GM21737 (cell line): ENCODE results near the gene ZNF662.

Experiments used
- ATAC-seq: cut with Tn5 transposase; IDR thresholded peaks from one replicate; pipeline ENCODE4 v1.9.1; 2021; ENCODE audit warnings: mild to moderate bottlenecking, moderate library complexity; ENCODE audit not compliant: unreplicated experiment

Gene ZNF662

DNA sequence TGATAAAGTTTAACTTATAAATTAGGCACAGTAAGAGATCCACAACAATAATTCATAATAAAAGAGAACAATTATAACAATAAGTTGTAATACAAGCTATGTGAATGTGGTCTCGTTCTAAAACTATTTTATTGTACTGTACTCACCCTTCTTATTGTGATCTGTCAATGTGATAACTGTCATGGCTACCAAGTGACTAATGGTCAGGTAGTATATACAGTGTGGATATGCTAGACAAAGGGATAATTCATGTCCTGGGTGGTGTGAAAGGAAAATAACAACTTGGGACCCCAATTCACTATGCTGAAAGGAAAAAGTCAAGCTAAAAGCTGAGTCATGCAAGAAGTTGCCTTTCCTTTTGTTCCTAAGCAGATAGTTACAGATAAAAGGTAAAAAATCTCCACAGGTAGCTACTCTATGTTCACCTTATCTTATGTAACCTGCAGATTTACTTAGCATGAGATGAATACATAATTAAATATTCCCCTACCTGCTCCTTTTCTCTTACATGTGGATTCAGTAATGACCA, 19.6 kb upstream of the ZNF662 start:
- ATAC-seq: no peak

DNA sequence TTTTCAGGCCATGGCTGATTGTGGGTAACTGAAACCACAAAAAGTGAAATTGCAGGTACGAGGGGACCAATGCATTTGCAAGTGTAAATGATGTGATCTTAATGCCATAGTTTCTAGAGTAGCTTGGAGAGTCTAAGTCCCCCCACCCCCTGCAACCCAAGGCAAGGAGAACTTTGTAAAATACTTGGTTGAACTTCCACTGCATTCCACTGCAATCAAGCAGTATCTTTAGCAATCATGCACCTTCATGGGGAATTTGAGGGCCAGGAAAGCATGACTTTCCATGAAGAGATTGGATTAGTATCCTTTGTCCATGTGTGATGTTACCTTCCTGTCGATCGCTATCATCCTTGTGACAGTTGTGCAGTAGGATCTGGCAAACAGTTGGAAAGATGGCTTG, 18.9 kb upstream of the ZNF662 start:
- no peak for ATAC-seq

DNA sequence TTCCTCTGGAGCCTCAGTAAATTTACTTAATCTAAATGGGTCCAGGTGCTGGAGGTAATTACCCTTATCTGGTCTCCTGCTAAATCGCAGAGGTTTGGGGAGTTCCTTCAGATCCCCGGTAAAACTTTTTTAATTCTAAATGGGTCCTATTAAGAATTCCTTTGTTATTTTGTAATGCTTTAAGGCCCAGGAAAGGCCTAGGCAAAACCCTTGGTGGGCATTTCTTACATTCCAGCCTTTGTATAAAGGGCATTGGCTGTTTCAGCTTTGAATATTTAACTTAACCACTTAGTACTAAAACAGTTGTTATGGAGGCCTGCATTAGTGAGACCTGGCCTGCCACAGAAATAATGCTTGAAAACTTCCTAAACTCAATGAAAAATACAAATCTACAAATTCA, 14.9 kb upstream of the ZNF662 start:
- ATAC-seq: no peak

DNA sequence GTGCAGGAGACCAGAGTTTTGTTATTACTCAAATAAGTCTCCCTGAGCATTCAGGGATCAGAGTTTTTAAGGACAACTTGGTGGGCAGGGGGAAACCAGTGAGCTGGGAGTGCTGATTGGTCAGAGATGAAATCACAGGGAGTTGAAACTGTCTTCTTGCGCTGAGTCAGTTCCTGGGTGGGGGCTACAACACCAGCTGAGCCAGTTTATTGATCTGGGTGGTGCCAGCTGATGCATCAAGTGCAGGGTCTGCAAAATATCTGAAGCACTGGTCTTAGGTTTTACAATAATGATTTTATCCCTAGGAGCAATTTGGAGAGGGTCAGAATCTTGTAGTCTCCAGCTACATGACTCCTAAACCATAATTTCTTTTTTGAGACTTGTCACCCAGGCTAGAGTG, 13.8 kb upstream of the ZNF662 start:
- ATAC-seq: no peak

DNA sequence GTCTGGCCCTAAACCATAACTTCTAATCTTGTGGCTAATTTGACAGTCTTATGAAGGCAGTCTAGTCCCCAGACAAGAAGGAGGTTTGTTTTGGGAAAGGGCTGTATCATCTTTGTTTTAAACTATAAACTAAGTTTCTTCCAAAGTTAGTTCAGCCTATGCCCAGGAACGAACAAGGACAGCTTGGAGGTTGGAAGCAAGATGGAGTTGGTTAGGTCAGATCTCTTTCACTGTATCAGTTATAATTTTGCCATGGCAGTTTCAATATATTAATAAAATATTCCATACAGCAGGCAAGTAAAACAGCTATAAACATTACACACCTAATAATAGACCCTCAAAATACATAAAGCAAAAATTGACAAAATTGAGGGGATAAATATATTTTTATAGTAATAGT, 13.1 kb upstream of the ZNF662 start:
- no peak for ATAC-seq

DNA sequence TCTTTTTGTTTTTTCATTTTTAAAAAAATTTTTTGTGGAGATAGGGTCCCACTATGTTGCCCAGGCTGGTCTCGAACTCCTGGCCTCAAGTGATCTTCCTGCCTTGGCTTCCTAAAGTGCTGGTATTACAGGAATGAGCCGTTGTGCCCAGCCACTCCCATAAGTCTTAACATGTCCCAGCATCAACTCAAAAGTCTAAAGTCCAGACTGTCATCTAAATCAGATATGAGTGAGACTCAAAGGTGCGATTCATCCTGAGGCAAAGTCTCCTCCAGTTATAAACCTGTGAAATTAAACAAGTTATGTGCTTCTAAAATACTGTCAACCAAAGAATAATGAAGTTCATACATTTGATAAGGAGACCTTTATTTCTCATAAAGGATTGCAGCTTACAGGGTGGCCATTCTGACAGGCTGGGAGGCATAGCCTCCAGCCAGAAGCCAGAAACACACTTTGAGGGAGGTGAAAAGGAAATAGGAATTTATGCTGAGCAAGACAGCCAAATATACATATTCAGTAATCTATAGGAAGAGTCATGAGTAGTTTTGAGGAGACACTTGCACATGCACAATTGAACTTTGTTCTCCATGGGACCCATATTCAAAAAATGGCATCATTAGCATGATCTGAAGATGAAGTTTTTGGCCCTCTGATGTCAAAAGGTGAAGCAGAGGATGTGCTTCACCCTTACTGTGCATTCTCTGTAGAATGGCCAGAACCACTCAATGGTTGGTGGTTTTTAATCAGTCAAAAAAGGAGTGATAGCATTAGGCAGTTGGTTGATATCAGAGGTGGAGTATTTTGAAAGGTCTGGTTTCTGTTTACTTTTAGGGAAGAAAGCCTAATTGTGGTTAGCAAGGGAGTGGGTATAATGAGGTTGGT, 11.0 kb upstream of the ZNF662 start:
- ATAC-seq: no peak

DNA sequence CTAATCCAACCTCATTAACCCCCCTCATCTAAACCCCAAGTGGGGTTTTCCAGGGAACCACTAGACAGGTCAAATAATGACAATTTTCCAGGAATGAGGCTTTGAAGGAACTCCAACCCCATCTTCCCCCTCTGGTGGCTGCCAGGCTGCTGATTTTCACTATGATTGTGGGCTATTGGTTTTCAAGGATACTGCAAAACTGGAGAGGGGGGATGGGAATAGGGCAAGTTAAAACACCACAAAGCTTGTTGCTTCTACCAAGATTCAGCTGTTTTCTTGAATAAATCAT, 10.4 kb upstream of the ZNF662 start:
- no peak for ATAC-seq

DNA sequence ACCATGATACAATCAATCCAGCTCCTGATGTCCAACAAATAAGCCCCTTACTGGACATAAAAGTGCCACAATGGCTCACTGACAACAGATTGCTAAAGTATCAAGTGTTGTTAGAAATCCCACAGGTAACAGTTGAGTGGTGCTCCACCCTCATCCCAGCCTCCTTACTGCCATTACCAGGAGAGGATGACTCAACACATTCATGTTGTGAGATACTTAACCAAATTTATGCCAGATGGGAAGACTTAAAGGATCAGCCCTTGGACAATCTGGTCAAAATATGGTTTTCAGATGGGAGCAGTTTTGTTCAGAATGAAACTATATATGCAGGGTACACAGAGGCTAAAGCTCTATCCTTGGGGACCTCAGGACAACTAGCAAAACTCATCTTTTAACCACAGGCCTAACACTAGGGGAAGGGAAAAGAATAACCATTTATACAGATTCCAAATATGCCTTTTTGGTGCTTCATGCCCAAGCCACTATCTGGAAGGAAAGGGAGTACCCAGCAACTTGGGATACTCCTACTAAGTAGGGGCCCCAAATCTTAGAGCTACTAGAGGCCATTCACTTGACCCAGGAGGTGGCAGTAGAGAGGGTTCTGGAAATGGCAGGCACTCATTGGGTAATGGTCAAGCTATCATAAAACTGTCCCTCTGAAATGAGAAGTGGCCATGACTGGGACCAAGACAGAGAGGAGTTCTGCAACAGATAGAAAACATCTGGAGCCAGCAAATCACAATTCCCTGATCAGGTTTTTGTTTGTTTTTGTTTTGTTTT, 6.9 kb upstream of the ZNF662 start:
- ATAC-seq: no peak

DNA sequence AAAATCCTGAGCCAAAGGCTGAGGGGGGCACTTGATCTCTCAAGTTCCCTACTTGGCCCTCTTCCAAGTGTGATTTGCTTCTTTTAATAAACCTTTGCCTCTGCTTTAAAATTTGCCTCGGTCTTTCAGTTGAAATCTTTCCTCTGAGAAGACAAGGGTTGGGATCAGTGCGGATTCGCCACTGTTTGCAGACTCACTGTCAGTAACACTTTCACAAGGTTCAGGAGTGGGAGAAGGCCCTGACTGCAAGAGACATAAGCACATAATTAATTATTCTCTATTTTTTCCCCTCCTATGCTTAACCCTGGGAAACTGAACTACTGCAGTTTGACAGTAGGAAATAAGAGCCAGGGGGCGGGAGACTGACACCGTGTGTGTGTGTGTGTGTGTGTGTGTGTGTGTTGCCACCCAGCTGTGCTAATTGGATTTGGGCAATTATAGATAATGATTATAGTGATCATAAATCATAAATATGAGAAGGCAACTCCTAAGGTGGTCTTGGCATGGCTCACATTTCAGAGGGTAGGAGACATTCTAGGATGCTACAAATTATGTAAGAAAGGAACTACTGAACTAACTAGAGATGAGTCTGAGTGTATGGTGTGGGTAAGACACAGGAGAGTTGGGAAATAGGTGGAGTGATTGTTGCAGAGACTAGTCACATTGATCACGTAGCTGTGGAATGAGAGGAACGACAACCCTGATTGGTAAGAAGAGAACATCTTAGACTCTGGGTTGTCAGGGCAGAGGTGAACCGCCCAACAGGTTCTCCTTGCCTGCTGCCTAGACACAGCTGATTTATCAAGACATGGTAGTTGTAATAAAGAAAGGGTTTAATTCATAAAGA, 5.5 kb upstream of the ZNF662 start:
- ATAC-seq: no peak

DNA sequence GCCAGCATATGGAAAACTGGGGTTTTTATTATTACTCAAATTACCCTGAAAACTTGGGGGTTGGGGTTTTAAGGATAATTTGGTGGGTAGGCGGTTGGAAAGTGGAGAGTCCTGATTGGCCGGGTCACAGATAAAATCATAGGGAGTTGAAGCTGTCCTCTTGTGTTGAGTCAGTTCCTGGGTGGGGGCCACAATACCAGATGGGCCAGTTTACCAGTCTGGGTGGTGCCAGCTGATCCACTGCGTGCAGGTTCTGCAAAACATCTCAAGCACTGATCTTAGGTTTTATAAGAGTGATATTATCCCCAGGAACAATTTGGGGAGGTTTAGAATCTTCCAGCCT, 4.9 kb upstream of the ZNF662 start:
- no peak for ATAC-seq

DNA sequence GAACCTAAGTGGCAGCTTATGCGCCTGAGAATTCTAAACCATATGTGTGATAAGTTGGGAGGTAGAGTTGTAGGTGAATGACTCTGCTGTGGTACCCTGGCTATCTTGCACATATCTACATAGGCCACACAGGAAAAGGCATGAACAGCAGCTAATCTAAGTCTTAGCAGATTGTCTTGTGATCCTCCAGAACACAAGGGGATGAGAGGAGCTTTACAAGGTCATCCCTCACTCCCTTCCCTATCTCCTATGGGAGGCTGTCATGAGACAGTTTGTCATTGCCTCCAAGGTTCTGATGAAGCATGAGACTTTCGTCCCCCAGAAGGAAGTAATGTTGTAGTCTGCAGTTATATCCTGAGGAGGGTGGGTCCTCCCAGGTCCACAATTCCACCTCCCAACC, 3.7 kb upstream of the ZNF662 start:
- ATAC-seq: no peak

DNA sequence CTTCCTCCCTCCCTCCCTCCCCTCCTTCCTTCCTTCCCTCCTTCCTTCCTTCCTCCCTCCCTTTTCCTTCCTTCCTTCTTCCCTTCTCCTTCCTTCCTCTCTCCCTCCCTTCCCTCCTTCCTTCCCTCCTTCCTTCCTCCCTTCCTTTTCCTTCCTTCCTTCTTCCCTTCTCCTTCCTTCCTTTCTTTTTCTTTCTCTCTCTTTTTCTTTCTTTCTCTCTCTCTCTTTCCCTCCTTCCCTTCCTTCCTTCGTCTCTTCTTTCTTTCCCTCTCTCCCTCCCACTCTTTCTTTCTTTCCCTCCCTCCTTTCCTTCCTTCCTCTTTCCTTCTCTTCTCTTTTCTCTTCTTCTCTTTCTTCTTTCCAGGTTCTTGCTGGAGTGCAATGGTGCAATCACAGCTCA, 1.9 kb upstream of the ZNF662 start:
- ATAC-seq: no peak

DNA sequence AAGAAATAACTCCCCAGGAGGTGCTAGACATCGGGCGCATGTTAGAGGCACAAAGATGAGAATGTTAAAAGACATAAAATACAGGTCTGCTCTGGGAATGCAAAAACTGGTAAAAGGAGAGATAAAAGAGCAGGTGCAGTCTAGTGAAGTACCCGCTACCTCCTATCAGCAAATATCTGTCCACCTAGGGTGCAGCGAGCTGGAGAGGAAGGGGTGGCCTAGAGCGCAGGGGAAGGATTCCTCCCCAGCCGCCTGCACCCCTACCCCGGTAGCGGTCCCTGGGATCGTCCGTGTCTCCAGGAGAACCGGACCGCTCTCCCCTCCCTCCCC, 237 bp upstream of the ZNF662 start:
- no peak for ATAC-seq

DNA sequence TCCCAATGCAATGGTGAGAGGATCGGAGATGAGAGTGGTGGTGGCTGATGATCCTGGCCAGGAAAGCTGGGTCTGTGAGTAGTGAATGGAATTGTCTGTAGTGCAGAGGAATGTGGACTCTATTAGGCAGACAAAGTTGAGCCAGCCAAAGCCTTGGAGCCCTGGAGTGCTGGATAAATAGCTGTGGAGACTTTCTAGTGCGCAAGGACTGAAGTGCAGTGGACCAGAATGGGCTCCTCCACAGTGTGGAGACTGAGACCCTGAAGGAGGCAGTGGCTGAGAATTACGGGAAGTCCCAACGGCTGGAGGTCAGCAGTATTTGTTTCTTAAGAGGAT, 874 bp downstream of the ZNF662 start:
- no peak for ATAC-seq

DNA sequence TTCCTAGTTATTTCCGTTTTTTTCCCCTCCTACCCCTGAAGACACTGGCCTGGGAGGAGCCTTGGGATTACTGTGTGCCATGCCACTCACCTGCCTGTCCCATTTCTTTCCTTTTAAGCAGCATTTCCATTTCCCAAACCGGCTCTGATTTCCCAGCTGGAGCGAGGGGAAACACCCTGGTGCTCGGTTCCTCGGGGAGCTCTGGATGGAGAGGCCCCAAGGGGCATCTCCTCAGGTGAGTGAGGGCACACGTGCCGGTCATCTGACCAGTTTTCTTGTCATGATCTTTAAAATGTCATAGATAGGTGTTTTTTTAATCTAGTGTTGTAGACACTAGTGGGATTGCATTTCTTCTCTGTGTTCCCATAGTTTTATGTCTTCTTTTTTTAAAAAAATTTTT, 2.7 kb downstream of the ZNF662 start:
- no peak for ATAC-seq

DNA sequence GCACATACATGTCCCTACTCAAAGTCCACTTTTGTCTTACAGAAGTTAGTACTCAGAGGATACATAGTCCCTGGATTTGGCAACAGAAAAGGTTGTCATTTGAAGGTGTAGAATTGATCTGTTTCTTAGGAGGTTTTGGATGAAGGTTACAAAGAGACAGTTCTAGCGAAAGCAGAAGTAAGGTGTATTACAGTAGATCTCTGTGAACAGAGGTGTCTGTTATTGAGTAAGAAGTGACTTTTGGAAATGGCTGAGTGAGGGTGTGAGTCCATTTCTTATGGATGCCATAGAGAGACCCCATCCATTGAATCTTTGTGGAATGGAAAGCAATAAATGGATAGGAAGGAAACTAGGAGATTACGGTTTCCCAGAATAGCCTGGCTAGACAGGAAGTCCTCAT, 5.6 kb downstream of the ZNF662 start:
- ATAC-seq: no peak

DNA sequence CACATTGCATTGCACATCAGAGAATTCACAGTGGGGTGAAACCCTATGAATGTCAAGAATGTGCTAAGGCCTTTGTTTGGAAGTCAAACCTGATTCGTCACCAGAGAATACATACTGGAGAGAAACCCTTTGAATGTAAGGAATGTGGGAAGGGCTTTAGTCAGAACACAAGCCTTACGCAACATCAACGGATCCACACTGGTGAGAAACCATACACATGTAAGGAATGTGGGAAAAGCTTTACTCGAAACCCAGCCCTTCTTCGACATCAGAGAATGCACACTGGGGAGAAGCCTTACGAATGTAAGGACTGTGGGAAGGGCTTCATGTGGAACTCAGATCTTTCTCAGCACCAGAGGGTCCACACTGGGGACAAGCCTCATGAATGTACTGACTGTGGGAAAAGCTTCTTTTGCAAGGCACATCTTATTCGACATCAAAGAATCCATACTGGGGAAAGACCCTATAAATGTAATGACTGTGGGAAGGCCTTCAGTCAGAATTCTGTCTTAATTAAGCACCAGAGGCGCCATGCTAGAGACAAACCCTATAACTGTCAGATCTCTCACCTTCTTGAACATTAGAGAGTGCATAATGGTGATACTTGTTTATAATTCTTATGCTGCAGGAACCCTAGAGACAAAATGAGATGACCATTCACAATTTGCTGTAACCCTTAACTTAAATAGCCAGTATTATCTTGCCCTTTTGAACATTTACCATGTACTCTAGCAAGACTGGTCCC, 9.0 kb downstream of the ZNF662 start:
- ATAC-seq: no peak

DNA sequence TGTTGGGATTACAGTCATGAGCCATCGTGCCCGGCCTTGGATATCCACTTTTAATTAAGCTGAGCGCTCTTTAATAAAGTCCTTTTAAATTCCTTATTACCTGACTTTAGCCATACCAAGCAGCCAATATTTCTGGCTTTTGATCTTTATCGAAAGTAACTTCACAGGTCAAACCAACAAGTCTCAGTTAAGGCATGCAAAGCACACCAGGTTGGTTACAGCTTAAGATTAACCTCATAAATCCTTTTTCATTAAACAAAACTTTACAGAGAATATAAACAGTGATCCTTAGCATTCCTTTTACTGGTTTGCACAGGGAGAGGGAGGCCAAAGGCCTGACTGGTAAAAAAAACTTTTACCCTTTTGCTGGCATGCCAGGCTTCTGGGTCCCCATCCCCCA, 17.7 kb downstream of the ZNF662 start:
- no peak for ATAC-seq

DNA sequence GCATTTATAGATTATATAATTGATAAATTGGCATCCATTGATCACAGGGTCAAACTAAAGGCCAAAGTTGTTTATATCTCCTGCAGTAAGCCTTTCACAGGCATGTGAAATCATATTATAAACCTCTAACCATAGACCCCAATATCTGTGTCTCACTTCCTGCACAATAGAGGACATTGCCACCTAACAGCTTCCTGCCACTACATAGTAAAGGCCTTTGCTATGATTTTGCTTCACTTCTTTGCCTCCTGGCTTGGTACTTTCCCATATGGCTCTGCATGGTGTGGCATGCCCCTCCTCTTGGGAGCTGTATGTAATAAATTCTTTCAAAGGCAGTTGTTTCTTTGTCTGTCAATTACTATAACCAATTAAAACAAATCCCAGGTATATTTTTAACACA, 20.4 kb downstream of the ZNF662 start:
- ATAC-seq: no peak

DNA sequence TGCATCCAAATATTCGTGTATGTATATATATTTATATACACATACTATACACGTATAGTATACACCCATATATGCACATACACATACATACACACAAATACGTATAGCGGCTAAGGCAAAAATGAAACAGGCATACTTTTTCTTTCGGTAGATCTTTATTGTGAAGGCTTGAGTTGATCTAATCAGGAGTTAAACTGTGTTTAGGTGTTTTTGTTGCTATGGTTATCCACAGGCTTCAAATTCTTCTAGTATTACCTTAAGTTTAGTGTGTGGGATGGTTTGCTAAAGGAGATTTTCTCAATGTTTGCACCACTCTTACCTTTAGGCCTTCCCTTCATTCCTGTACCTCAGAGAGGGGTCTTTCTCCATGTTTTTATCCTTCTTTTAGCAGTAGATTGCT, 28.2 kb downstream of the ZNF662 start:
- no peak for ATAC-seq

DNA sequence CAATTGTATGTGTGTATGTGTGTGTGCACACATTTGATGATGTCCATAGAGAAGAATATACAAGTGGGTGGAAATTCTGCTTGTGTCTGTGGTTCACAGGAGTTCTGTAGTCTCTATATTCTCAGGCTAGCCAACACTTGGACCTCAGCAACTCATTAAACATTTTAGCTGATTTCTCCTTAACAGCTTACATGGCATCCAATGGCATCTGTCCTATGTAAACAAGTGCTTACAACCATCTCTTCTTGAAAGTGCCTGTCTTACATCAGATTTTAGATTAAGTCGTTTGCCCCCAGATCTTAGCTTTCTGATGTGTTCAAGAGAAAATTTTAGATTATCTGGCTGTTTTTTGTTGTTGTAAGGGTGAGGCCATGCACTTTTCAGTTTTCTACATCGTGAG, 29.0 kb downstream of the ZNF662 start:
- no peak for ATAC-seq
